Measurements from ENCODE around the gene MAD2L2.

DNA sequence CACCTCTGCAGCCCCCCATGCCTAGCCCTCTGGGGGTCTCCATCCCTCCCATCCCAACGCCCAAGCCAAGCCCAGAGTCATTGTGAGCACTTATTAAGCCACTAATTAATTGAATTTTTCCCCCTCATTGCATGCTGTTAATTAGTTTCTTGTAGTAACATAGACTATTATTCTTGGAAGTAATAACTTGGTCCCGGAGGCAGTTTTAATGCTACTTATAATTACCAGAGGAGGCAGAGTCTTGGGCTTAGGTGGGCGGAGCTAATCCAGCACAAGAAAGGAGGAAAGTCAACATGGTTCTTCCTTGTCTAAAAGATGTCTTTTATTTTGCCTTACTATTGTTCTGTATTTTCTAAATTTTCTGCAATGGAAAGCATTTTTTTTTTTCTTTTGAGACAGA is 54.4 kb downstream of the MAD2L2 start:
- TF ChIP-seq FOXK2 (conservative IDR thresholded peaks at IDR 0.05 in 1 of 2, IDR thresholded peaks at IDR 0.05 in 1 of 2; ENCODE audit: low read depth in 2 of 2) = no peak
- TF ChIP-seq ZNF354B (CRISPR knock-in tag; IDR thresholded peaks at IDR 0.05) = no peak
- no peak for TF ChIP-seq POLR2AphosphoS5 (IDR thresholded peaks at IDR 0.05; ENCODE audit: control insufficient read depth, insufficient read depth, low read depth, low read length)
- TF ChIP-seq, protein P1, sequence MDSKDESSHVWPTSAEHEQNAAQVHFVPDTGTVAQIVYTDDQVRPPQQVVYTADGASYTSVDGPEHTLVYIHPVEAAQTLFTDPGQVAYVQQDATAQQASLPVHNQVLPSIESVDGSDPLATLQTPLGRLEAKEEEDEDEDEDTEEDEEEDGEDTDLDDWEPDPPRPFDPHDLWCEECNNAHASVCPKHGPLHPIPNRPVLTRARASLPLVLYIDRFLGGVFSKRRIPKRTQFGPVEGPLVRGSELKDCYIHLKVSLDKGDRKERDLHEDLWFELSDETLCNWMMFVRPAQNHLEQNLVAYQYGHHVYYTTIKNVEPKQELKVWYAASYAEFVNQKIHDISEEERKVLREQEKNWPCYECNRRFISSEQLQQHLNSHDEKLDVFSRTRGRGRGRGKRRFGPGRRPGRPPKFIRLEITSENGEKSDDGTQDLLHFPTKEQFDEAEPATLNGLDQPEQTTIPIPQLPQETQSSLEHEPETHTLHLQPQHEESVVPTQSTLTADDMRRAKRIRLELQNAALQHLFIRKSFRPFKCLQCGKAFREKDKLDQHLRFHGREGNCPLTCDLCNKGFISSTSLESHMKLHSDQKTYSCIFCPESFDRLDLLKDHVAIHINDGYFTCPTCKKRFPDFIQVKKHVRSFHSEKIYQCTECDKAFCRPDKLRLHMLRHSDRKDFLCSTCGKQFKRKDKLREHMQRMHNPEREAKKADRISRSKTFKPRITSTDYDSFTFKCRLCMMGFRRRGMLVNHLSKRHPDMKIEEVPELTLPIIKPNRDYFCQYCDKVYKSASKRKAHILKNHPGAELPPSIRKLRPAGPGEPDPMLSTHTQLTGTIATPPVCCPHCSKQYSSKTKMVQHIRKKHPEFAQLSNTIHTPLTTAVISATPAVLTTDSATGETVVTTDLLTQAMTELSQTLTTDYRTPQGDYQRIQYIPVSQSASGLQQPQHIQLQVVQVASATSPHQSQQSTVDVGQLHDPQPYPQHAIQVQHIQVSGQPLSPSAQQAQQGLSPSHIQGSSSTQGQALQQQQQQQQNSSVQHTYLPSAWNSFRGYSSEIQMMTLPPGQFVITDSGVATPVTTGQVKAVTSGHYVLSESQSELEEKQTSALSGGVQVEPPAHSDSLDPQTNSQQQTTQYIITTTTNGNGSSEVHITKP (IDR thresholded peaks at IDR 0.05; ENCODE audit: partially characterized antibody) = no peak
- no peak for TF ChIP-seq ADNP (tag; IDR thresholded peaks at IDR 0.05)
- TF ChIP-seq MAZ (CRISPR knock-in tag; conservative IDR thresholded peaks at IDR 0.05 in 1 of 2, IDR thresholded peaks at IDR 0.05 in 1 of 2) = no peak
- TF ChIP-seq HCFC1 (IDR thresholded peaks at IDR 0.05; ENCODE audit: low read depth, low read length) = no peak
- TF ChIP-seq ZNF79 (CRISPR knock-in tag; IDR thresholded peaks at IDR 0.05; ENCODE audit: low read depth) = no peak
- TF ChIP-seq, protein P2, sequence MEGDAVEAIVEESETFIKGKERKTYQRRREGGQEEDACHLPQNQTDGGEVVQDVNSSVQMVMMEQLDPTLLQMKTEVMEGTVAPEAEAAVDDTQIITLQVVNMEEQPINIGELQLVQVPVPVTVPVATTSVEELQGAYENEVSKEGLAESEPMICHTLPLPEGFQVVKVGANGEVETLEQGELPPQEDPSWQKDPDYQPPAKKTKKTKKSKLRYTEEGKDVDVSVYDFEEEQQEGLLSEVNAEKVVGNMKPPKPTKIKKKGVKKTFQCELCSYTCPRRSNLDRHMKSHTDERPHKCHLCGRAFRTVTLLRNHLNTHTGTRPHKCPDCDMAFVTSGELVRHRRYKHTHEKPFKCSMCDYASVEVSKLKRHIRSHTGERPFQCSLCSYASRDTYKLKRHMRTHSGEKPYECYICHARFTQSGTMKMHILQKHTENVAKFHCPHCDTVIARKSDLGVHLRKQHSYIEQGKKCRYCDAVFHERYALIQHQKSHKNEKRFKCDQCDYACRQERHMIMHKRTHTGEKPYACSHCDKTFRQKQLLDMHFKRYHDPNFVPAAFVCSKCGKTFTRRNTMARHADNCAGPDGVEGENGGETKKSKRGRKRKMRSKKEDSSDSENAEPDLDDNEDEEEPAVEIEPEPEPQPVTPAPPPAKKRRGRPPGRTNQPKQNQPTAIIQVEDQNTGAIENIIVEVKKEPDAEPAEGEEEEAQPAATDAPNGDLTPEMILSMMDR (IDR thresholded peaks at IDR 0.05 in 2 of 3, conservative IDR thresholded peaks at IDR 0.05 in 1 of 3; ENCODE audit: insufficient read depth in 2 of 3, low read depth in 1 of 3, low read length in 3 of 3) = no peak
- TF ChIP-seq FOXJ2 (tag; IDR thresholded peaks at IDR 0.05) = no peak
- TF ChIP-seq, protein P3, sequence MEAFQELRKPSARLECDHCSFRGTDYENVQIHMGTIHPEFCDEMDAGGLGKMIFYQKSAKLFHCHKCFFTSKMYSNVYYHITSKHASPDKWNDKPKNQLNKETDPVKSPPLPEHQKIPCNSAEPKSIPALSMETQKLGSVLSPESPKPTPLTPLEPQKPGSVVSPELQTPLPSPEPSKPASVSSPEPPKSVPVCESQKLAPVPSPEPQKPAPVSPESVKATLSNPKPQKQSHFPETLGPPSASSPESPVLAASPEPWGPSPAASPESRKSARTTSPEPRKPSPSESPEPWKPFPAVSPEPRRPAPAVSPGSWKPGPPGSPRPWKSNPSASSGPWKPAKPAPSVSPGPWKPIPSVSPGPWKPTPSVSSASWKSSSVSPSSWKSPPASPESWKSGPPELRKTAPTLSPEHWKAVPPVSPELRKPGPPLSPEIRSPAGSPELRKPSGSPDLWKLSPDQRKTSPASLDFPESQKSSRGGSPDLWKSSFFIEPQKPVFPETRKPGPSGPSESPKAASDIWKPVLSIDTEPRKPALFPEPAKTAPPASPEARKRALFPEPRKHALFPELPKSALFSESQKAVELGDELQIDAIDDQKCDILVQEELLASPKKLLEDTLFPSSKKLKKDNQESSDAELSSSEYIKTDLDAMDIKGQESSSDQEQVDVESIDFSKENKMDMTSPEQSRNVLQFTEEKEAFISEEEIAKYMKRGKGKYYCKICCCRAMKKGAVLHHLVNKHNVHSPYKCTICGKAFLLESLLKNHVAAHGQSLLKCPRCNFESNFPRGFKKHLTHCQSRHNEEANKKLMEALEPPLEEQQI (IDR thresholded peaks at IDR 0.05) = no peak
